Rectal smooth muscle tissue (tissue), 1 donor: ENCODE measurements around the gene CEP85L.
"Not testable (repeated sequence)": the region's sequence is repeated elsewhere in the genome, so short reads cannot be mapped to it uniquely, and the experiment has no call there.

Experiments used
- H3K27ac ChIP-seq: one replicate; pipeline ENCODE4 v1.7.0; 2013; ENCODE audit warnings: low read depth, low read length, inconsistent platforms
- H3K27me3 ChIP-seq: one replicate; pipeline ENCODE4 v1.7.0; 2013; ENCODE audit warnings: low read length; ENCODE audit not compliant: control insufficient read depth, insufficient read depth
- H3K36me3 ChIP-seq: one replicate; pipeline ENCODE4 v1.7.0; 2013; ENCODE audit warnings: low read length; ENCODE audit not compliant: control insufficient read depth, insufficient read depth
- H3K4me1 ChIP-seq: one replicate; pipeline ENCODE4 v1.7.0; 2013; ENCODE audit warnings: low read length; ENCODE audit not compliant: control insufficient read depth, insufficient read depth
- H3K4me3 ChIP-seq: one replicate; pipeline ENCODE4 v1.7.0; 2013; ENCODE audit warnings: low read length
- H3K9ac ChIP-seq: one replicate; pipeline ENCODE4 v1.7.0; 2013; ENCODE audit warnings: low read length

The CEP85L gene

DNA sequence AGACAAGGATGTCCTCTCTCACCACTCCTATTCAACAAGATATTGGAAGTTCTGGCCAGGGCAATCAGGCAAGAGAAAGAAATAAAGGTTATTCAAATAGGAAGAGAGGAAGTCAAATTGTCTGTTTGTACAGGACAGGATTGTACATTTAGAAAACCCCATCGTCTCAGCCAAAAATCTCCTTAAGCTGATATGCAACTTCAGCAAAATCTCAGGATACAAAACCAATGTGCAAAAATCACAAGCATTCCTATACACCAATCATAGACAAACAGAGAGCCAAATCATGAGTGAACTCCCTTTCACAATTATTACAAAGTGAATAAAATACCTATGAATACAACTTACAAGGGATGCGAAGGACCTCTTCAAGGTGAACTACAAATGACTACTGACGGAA, 217.2 kb downstream of the CEP85L start:
- not testable (repeated sequence) for H3K4me1 ChIP-seq, H3K9ac ChIP-seq, H3K27ac ChIP-seq, H3K4me3 ChIP-seq, H3K27me3 ChIP-seq, H3K36me3 ChIP-seq

DNA sequence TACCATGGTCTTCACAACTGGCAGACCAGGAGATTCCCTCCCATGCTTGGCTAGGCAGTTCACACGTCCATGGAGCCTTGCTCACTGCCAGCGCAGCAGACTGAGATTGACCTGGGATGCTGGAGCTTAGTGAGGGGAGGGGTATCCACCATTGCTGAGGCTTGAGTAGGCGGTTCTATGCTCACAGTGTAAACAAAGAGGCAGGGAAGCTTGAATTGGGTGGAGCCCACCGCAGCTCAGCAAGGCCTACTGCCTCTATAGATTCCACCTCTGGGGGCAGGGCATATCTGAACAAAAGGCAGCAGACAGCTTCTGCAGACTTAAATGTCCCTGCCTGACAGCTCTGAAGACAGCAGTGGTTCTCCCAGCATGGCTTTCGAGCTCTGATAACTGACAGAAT, 230.1 kb downstream of the CEP85L start:
- not testable (repeated sequence) for H3K4me3 ChIP-seq, H3K9ac ChIP-seq, H3K27me3 ChIP-seq, H3K36me3 ChIP-seq, H3K27ac ChIP-seq, H3K4me1 ChIP-seq

DNA sequence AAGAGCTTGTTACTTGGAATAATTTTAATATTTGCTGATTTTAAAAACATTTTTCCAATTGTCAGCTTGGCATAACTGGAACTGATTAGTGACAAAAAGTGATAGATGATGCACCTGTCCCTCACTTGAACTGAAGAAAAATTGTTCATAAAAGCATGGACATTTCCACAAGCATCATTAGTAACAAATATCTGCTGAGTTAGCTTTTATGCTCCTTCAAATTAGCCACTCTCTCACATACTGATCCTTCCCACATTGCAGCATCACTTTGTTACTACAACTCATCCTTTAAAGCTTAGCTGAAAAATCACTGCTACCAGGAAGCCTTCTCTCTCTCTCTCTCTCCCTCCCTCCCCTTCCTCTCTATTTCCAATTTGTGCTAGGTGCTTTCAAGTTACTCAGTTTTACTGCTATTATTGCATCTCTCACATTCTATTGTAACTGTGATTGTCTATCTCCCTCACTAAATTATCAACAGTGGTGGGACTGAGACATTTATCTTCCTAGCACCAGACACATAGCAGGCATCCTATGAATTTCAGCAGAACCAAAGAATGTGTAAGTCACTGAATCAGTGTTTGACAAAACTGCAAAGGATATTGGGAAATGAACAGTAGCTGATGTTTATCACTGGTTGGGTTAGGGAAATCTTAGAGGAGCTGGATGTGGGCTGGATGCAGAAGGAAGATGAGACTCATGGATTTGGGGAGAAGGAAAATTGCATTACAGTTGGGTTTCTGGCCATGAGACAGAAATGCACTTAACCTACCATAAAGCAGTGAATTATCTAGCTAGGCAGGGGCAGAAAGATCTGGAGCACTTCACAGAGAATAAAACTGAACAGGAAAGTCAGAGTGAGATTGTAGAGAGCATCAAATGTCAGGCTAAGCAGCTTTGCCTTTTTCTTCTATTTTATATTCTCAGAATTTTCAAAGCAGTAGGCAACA, 231.7 kb downstream of the CEP85L start:
- Histone ChIP-seq H3K4me1 (no peaks in the 10 kb centered on the region), H3K27me3 (no peaks in the 10 kb centered on the region), H3K4me3 (no peak overlapping the region), H3K9ac (no peak overlapping the region), H3K36me3 (no peaks in the 10 kb centered on the region), H3K27ac (no peak overlapping the region)
